ENCODE measurements around the gene SORCS3. TPM values are rescaled to one million over a fixed set of nuclear protein-coding genes. Genes with fewer than 3 reads are reported as not detected.

The SORCS3 gene
- total and polyA plus RNA-seq, 2 of the 13 experiments (the other 11 are each of a cell fraction or from before 2014, with no cell fraction given): 0.07 TPM; not detected in 1

GRCh38 chr10:105037022-105037421 is 395.9 kb downstream of the SORCS3 start:
- CTCF ChIA-PET (ENCODE audit: low intra/inter-chr PET ratio, low total read pairs): no interaction called here
- in situ Hi-C loops (cut with HindIII; ENCODE audit: extremely low pct_ligation_motif_present, low pct_unique_long_range_greater_than_20kb): no loop called here
- Histone ChIP-seq H3K9me3 (ENCODE audit: low read length) (no peaks in the 10 kb centered on the region), H3K9ac (ENCODE audit: insufficient read depth, low read depth, low read length) (no peak overlapping the region), H3K79me2 (ENCODE audit: insufficient read depth, low read length) (no peaks in the 10 kb centered on the region), H3K4me1 (ENCODE audit: insufficient read depth, low read length) (no peaks in the 10 kb centered on the region), H4K20me1 (ENCODE audit: insufficient read depth, low read length) (no peaks in the 10 kb centered on the region), H3K4me2 (ENCODE audit: low read depth, low read length) (no peak overlapping the region), H2AFZ (ENCODE audit: low read length) (no peak overlapping the region), H3K27ac (ENCODE audit: extremely low read length, insufficient read depth, low read length) (no peak overlapping the region), H3K36me3 (replicated peaks in 1 of 2; ENCODE audit: control insufficient read depth in 1 of 2, insufficient read depth in 2 of 2, low read length in 2 of 2) (no peaks in the 10 kb centered on the region), H3K4me3 (replicated peaks in 1 of 3; ENCODE audit: insufficient read depth in 1 of 3, low read depth in 2 of 3, low read length in 3 of 3) (no peak overlapping the region), H3K27me3 (ENCODE audit: control insufficient read depth in 1 of 2, insufficient read depth in 2 of 2, low read length in 2 of 2) (no peaks in the 10 kb centered on the region)
- FAIRE-seq: no peak
- TF ChIP-seq RARA (CRISPR knock-in tag; IDR thresholded peaks at IDR 0.05) (no peak), EHMT2 (IDR thresholded peaks at IDR 0.05; ENCODE audit: borderline replicate concordance, low read depth, low read length) (no peak)
- POLR2A ChIA-PET: no interaction called here
- intact Hi-C loops (cut with micrococcal nuclease; ENCODE audit: unreplicated experiment): no loop called here
- DNase-seq (ENCODE audit: low spot score): no peak
- BruUV-seq (replicated peaks): no TSS peak
- ATAC-seq: no peak

GRCh38 chr10:105041956-105042355 is 400.9 kb downstream of the SORCS3 start:
- Histone ChIP-seq H3K4me3 (replicated peaks in 1 of 3; ENCODE audit: insufficient read depth in 1 of 3, low read depth in 2 of 3, low read length in 3 of 3) (no peak overlapping the region), H3K36me3 (replicated peaks in 1 of 2; ENCODE audit: control insufficient read depth in 1 of 2, insufficient read depth in 2 of 2, low read length in 2 of 2) (no peaks in the 10 kb centered on the region), H3K4me1 (ENCODE audit: insufficient read depth, low read length) (no peaks in the 10 kb centered on the region), H3K9me3 (ENCODE audit: low read length) (no peaks in the 10 kb centered on the region), H2AFZ (ENCODE audit: low read length) (no peak overlapping the region), H3K27me3 (ENCODE audit: control insufficient read depth in 1 of 2, insufficient read depth in 2 of 2, low read length in 2 of 2) (no peaks in the 10 kb centered on the region), H3K9ac (ENCODE audit: insufficient read depth, low read depth, low read length) (no peak overlapping the region), H4K20me1 (ENCODE audit: insufficient read depth, low read length) (no peaks in the 10 kb centered on the region), H3K27ac (ENCODE audit: extremely low read length, insufficient read depth, low read length) (no peak overlapping the region), H3K4me2 (ENCODE audit: low read depth, low read length) (no peak overlapping the region), H3K79me2 (ENCODE audit: insufficient read depth, low read length) (no peaks in the 10 kb centered on the region)
- no TSS peak for BruUV-seq (replicated peaks)
- intact Hi-C loops (cut with micrococcal nuclease; ENCODE audit: unreplicated experiment): no loop called here
- in situ Hi-C loops (cut with HindIII; ENCODE audit: extremely low pct_ligation_motif_present, low pct_unique_long_range_greater_than_20kb): no loop called here
- ChIA-PET CTCF (ENCODE audit: low intra/inter-chr PET ratio, low total read pairs) (no interaction called here), POLR2A (no interaction called here)
- FAIRE-seq: no peak
- 0% methylated on average over 1 of the region's 1 CpG for WGBS (ENCODE audit: low lambda C conversion rate)
- no peak for ATAC-seq
- DNase-seq (ENCODE audit: low spot score): no peak
- TF ChIP-seq ZNF530 (CRISPR knock-in tag; IDR thresholded peaks at IDR 0.05; ENCODE audit: low read depth) (no peak), BORCS8-MEF2B (CRISPR knock-in tag; IDR thresholded peaks at IDR 0.05) (no peak), REL (CRISPR knock-in tag; conservative IDR thresholded peaks at IDR 0.05) (no peak), ZNF720 (CRISPR knock-in tag; IDR thresholded peaks at IDR 0.05) (no peak)
- TF ChIP-seq, protein P1, sequence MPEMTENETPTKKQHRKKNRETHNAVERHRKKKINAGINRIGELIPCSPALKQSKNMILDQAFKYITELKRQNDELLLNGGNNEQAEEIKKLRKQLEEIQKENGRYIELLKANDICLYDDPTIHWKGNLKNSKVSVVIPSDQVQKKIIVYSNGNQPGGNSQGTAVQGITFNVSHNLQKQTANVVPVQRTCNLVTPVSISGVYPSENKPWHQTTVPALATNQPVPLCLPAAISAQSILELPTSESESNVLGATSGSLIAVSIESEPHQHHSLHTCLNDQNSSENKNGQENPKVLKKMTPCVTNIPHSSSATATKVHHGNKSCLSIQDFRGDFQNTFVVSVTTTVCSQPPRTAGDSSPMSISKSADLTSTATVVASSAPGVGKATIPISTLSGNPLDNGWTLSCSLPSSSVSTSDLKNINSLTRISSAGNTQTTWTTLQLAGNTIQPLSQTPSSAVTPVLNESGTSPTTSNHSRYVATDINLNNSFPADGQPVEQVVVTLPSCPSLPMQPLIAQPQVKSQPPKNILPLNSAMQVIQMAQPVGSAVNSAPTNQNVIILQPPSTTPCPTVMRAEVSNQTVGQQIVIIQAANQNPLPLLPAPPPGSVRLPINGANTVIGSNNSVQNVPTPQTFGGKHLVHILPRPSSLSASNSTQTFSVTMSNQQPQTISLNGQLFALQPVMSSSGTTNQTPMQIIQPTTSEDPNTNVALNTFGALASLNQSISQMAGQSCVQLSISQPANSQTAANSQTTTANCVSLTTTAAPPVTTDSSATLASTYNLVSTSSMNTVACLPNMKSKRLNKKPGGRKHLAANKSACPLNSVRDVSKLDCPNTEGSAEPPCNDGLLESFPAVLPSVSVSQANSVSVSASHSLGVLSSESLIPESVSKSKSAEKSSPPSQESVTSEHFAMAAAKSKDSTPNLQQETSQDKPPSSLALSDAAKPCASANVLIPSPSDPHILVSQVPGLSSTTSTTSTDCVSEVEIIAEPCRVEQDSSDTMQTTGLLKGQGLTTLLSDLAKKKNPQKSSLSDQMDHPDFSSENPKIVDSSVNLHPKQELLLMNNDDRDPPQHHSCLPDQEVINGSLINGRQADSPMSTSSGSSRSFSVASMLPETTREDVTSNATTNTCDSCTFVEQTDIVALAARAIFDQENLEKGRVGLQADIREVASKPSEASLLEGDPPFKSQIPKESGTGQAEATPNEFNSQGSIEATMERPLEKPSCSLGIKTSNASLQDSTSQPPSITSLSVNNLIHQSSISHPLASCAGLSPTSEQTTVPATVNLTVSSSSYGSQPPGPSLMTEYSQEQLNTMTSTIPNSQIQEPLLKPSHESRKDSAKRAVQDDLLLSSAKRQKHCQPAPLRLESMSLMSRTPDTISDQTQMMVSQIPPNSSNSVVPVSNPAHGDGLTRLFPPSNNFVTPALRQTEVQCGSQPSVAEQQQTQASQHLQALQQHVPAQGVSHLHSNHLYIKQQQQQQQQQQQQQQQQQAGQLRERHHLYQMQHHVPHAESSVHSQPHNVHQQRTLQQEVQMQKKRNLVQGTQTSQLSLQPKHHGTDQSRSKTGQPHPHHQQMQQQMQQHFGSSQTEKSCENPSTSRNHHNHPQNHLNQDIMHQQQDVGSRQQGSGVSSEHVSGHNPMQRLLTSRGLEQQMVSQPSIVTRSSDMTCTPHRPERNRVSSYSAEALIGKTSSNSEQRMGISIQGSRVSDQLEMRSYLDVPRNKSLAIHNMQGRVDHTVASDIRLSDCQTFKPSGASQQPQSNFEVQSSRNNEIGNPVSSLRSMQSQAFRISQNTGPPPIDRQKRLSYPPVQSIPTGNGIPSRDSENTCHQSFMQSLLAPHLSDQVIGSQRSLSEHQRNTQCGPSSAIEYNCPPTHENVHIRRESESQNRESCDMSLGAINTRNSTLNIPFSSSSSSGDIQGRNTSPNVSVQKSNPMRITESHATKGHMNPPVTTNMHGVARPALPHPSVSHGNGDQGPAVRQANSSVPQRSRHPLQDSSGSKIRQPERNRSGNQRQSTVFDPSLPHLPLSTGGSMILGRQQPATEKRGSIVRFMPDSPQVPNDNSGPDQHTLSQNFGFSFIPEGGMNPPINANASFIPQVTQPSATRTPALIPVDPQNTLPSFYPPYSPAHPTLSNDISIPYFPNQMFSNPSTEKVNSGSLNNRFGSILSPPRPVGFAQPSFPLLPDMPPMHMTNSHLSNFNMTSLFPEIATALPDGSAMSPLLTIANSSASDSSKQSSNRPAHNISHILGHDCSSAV (CRISPR knock-in tag; IDR thresholded peaks at IDR 0.05; ENCODE audit: borderline replicate concordance): no peak
- TF ChIP-seq, protein P2, sequence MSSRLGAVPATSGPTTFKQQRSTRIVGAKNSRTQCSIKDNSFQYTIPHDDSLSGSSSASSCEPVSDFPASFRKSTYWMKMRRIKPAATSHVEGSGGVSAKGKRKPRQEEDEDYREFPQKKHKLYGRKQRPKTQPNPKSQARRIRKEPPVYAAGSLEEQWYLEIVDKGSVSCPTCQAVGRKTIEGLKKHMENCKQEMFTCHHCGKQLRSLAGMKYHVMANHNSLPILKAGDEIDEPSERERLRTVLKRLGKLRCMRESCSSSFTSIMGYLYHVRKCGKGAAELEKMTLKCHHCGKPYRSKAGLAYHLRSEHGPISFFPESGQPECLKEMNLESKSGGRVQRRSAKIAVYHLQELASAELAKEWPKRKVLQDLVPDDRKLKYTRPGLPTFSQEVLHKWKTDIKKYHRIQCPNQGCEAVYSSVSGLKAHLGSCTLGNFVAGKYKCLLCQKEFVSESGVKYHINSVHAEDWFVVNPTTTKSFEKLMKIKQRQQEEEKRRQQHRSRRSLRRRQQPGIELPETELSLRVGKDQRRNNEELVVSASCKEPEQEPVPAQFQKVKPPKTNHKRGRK (CRISPR knock-in tag; IDR thresholded peaks at IDR 0.05): no peak

Data from HepG2 (cell line).